GM23338 (cell line): ENCODE measurements around the gene NT5DC3. TPM values are rescaled to one million over a fixed set of nuclear protein-coding genes. Genes with fewer than 3 reads are reported as not detected.

Experiments used
- ATAC-seq: fragments of 200-7000 bp; cut with Tn5 transposase; 3 replicates; pipeline ENCODE4 v1.9.1; 2020
- DNase-seq: peaks from one replicate; pipeline ENCODE4 v3.0.0-alpha.2; 2015; ENCODE audit warnings: low spot score
- H2AFZ ChIP-seq: fragments of 200-600 bp; sonication (generic); 2 replicates; pipeline ENCODE4 v1.8.0; 2016; ENCODE audit warnings: antibody characterized with exemption, mild to moderate bottlenecking, moderate library complexity
- H3F3A ChIP-seq: fragments of 200-600 bp; sonication (generic); replicated peaks from 2 replicates; pipeline ENCODE4 v1.8.0; 2017; ENCODE audit warnings: antibody characterized with exemption, mixed run types, low read depth
- H3K27ac ChIP-seq: fragments of 200-600 bp; sonication (generic); 2 replicates; pipeline ENCODE4 v1.6.1; 2016; ENCODE audit warnings: low read depth
- H3K27me3 ChIP-seq: fragments of 200-600 bp; sonication (generic); 2 replicates; pipeline ENCODE4 v1.8.0; 2016; ENCODE audit warnings: mild to moderate bottlenecking, mixed run types, moderate library complexity; ENCODE audit not compliant: insufficient read depth
- H3K36me3 ChIP-seq: fragments of 200-600 bp; sonication (generic); 2 replicates; pipeline ENCODE4 v1.8.0; 2016; ENCODE audit warnings: mild to moderate bottlenecking; ENCODE audit not compliant: insufficient read depth
- H3K4me1 ChIP-seq: fragments of 200-600 bp; sonication (generic); 2 replicates; pipeline ENCODE4 v1.8.0; 2016; ENCODE audit warnings: mild to moderate bottlenecking, moderate library complexity; ENCODE audit not compliant: insufficient read depth
- H3K4me2 ChIP-seq: fragments of 200-600 bp; sonication (generic); 2 replicates; pipeline ENCODE4 v1.7.1; 2017; ENCODE audit warnings: mixed run types
- H3K4me3 ChIP-seq: fragments of 200-600 bp; sonication (generic); 2 replicates; pipeline ENCODE4 v1.6.1; 2016; ENCODE audit warnings: mixed run types
- H3K79me2 ChIP-seq: fragments of 200-600 bp; sonication (generic); replicated peaks from 2 replicates; pipeline ENCODE4 v1.8.0; 2017; ENCODE audit warnings: mild to moderate bottlenecking; ENCODE audit not compliant: insufficient read depth
- H3K9me2 ChIP-seq: fragments of 200-600 bp; sonication (generic); 2 replicates; pipeline ENCODE4 v1.8.0; 2017; ENCODE audit not compliant: insufficient read depth
- H4K20me1 ChIP-seq: fragments of 200-600 bp; sonication (generic); replicated peaks from 2 replicates; pipeline ENCODE4 v1.8.0; 2017; ENCODE audit warnings: mild to moderate bottlenecking; ENCODE audit not compliant: insufficient read depth
- H3K27ac Mint-ChIP-seq: 2 replicates; pipeline ENCODE4 v1.8.0; 2020; ENCODE audit warnings: inconsistent platforms, mild to moderate bottlenecking, moderate library complexity, mixed read lengths
- H3K27me3 Mint-ChIP-seq: 3 replicates; pipeline ENCODE4 v1.8.0; 2022; ENCODE audit warnings: low read depth, mild to moderate bottlenecking, moderate library complexity, mixed read lengths, inconsistent platforms; ENCODE audit not compliant: insufficient read depth, poor library complexity
- H3K36me3 Mint-ChIP-seq: 3 replicates; pipeline ENCODE4 v1.8.0; 2021; ENCODE audit warnings: low read depth, mild to moderate bottlenecking, inconsistent platforms, moderate library complexity, mixed read lengths
- H3K4me1 Mint-ChIP-seq: 3 replicates; pipeline ENCODE4 v1.8.0; 2020; ENCODE audit warnings: mild to moderate bottlenecking, inconsistent platforms, mixed read lengths
- H3K4me3 Mint-ChIP-seq: 3 replicates; pipeline ENCODE4 v1.8.0; 2021; ENCODE audit warnings: moderate library complexity, mild to moderate bottlenecking, inconsistent platforms, mixed read lengths
- H3K9me3 Mint-ChIP-seq: 3 replicates; pipeline ENCODE4 v1.8.0; 2020; ENCODE audit warnings: moderate library complexity, mild to moderate bottlenecking, inconsistent platforms, mixed read lengths
- CREB1 ChIP-seq: fragments of 250-450 bp; sonication (Bioruptor Pico); IDR thresholded peaks from 2 replicates; pipeline ENCODE4 v1.5.0; 2020; ENCODE audit warnings: low read depth, mild to moderate bottlenecking, moderate library complexity
- EZH2 ChIP-seq: fragments of 200-600 bp; sonication (generic); IDR thresholded peaks from one replicate; pipeline ENCODE4 v1.8.0; 2017; ENCODE audit warnings: antibody characterized with exemption, mild to moderate bottlenecking, low read depth; ENCODE audit not compliant: unreplicated experiment
- EZH2phosphoT487 ChIP-seq: fragments of 200-600 bp; sonication (generic); IDR thresholded peaks from one replicate; pipeline ENCODE4 v1.8.1; 2018; ENCODE audit warnings: antibody characterized with exemption; ENCODE audit not compliant: unreplicated experiment
- NANOG ChIP-seq: IDR thresholded peaks from 2 replicates; pipeline ENCODE4 v1.6.1; 2016; ENCODE audit warnings: antibody characterized with exemption, borderline replicate concordance
- STAT1 ChIP-seq: IDR thresholded peaks from one replicate; pipeline ENCODE4 v1.6.1; 2016; ENCODE audit warnings: antibody characterized with exemption; ENCODE audit not compliant: unreplicated experiment
- ZNF114 ChIP-seq: fragments of 250-450 bp; sonication (Bioruptor Pico); IDR thresholded peaks from 2 replicates; pipeline ENCODE4 v1.5.0; 2020; ENCODE audit warnings: mild to moderate bottlenecking, moderate library complexity
- ZNF331 ChIP-seq: fragments of 250-450 bp; sonication (Bioruptor Pico); IDR thresholded peaks from 2 replicates; pipeline ENCODE4 v1.5.0; 2020; ENCODE audit warnings: low read depth, mild to moderate bottlenecking, moderate library complexity
- polyA plus RNA-seq: library from polyadenylated mRNA; unstranded; fragments of >200 nt; fragmentation: Nextera tagmentation; extraction: Ambion mirVana; gene quantifications from 2 replicates; pipeline ENCODE4 v1.2.1, GENCODE V29; 2016
- total RNA-seq: library from RNA; depleted of rRNA; stranded (reverse); fragments of >200 nt; shearing (Covaris generic); gene quantifications from 2 replicates; pipeline ENCODE4 v1.2.3, GENCODE V29; 2014
- TF ChIP-seq, protein P1 (sequence below): IDR thresholded peaks from one replicate; pipeline ENCODE4 v1.6.1; 2018; ENCODE audit warnings: antibody characterized with exemption; ENCODE audit not compliant: unreplicated experiment
- TF ChIP-seq, protein P2 (sequence below), 2 experiments: fragments of 200-600 bp in 1 of 2; sonication (generic) in 1 of 2; conservative IDR thresholded peaks; 2 replicates each; pipeline versions ENCODE4 v1.5.1 to v1.6.1; 2016 to 2017; ENCODE audit warnings: antibody characterized with exemption in 2 of 2, low read depth in 2 of 2, mild to moderate bottlenecking in 2 of 2, moderate library complexity in 1 of 2
- TF ChIP-seq, protein P3 (sequence below): fragments of 250-450 bp; sonication (Bioruptor Pico); IDR thresholded peaks from 2 replicates; pipeline ENCODE4 v1.5.0; 2020; ENCODE audit warnings: mild to moderate bottlenecking, moderate library complexity
- TF ChIP-seq, protein P4 (sequence below): IDR thresholded peaks from 2 replicates; pipeline ENCODE4 v1.6.1; 2016; ENCODE audit warnings: antibody characterized with exemption

Gene NT5DC3
- total and polyA plus RNA-seq, 2 experiments from 2014 or later = 2.2 to 12.5 TPM

DNA sequence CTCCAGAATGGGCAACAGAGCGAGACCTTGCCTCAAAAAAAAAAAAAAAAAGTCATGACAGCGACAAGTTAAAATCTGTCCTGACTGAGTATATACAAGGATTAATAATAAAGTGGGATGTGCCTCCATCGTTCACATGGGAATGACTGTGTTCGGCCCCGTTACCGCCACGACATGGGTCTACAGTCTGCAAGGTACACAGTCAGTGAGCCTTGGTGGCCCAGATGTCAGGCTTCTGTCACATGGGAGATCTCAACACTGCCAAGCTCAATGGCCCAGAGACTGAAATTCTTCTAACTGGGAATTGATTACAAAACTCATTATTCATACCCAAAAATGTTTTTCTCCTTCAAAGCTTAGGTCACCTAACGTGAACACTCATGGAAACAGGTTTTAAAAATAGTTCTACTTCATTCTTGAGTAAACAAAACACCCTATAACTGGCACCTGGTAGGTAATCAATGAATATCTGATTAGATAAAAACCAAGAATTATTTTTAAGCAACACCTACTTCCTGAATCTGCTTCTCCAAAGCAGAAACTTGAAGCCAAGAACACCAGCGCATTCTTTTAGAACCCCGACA is 66.0 kb downstream of the NT5DC3 start:
- Mint-ChIP-seq H3K27me3 (peaks cover 2% of the 10 kb centered on the region), H3K4me3 (no peak overlapping the region), H3K9me3 (no peaks in the 10 kb centered on the region), H3K27ac (peak overlapping the region; percentile 72; the same call in 1 of the 2 replicates), H3K36me3 (peaks cover 40% of the 10 kb centered on the region), H3K4me1 (peaks cover 5% of the 10 kb centered on the region; the same call in 2 of the 3 replicates)
- DNase-seq = no peak
- Histone ChIP-seq H2AFZ (no peak overlapping the region), H3K79me2 (no peaks in the 10 kb centered on the region), H3K4me3 (no peak overlapping the region), H3K4me2 (no peak overlapping the region), H3K4me1 (no peaks in the 10 kb centered on the region), H3K36me3 (no peaks in the 10 kb centered on the region), H3K27ac (no peak overlapping the region), H3F3A (no peaks in the 10 kb centered on the region), H3K27me3 (no peaks in the 10 kb centered on the region), H4K20me1 (no peaks in the 10 kb centered on the region; the same call in 1 of the 2 replicates), H3K9me2 (no peaks in the 10 kb centered on the region)
- no peak for ATAC-seq
- TF ChIP-seq, protein P1, sequence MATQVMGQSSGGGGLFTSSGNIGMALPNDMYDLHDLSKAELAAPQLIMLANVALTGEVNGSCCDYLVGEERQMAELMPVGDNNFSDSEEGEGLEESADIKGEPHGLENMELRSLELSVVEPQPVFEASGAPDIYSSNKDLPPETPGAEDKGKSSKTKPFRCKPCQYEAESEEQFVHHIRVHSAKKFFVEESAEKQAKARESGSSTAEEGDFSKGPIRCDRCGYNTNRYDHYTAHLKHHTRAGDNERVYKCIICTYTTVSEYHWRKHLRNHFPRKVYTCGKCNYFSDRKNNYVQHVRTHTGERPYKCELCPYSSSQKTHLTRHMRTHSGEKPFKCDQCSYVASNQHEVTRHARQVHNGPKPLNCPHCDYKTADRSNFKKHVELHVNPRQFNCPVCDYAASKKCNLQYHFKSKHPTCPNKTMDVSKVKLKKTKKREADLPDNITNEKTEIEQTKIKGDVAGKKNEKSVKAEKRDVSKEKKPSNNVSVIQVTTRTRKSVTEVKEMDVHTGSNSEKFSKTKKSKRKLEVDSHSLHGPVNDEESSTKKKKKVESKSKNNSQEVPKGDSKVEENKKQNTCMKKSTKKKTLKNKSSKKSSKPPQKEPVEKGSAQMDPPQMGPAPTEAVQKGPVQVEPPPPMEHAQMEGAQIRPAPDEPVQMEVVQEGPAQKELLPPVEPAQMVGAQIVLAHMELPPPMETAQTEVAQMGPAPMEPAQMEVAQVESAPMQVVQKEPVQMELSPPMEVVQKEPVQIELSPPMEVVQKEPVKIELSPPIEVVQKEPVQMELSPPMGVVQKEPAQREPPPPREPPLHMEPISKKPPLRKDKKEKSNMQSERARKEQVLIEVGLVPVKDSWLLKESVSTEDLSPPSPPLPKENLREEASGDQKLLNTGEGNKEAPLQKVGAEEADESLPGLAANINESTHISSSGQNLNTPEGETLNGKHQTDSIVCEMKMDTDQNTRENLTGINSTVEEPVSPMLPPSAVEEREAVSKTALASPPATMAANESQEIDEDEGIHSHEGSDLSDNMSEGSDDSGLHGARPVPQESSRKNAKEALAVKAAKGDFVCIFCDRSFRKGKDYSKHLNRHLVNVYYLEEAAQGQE = no peak
- TF ChIP-seq, protein P2, sequence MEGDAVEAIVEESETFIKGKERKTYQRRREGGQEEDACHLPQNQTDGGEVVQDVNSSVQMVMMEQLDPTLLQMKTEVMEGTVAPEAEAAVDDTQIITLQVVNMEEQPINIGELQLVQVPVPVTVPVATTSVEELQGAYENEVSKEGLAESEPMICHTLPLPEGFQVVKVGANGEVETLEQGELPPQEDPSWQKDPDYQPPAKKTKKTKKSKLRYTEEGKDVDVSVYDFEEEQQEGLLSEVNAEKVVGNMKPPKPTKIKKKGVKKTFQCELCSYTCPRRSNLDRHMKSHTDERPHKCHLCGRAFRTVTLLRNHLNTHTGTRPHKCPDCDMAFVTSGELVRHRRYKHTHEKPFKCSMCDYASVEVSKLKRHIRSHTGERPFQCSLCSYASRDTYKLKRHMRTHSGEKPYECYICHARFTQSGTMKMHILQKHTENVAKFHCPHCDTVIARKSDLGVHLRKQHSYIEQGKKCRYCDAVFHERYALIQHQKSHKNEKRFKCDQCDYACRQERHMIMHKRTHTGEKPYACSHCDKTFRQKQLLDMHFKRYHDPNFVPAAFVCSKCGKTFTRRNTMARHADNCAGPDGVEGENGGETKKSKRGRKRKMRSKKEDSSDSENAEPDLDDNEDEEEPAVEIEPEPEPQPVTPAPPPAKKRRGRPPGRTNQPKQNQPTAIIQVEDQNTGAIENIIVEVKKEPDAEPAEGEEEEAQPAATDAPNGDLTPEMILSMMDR (conservative IDR thresholded peaks at IDR 0.05; ENCODE audit: low read depth in 2 of 2) = no peak
- no peak for TF ChIP-seq NANOG
- no peak for TF ChIP-seq CREB1 (CRISPR knock-in tag)
- TF ChIP-seq, protein P3, sequence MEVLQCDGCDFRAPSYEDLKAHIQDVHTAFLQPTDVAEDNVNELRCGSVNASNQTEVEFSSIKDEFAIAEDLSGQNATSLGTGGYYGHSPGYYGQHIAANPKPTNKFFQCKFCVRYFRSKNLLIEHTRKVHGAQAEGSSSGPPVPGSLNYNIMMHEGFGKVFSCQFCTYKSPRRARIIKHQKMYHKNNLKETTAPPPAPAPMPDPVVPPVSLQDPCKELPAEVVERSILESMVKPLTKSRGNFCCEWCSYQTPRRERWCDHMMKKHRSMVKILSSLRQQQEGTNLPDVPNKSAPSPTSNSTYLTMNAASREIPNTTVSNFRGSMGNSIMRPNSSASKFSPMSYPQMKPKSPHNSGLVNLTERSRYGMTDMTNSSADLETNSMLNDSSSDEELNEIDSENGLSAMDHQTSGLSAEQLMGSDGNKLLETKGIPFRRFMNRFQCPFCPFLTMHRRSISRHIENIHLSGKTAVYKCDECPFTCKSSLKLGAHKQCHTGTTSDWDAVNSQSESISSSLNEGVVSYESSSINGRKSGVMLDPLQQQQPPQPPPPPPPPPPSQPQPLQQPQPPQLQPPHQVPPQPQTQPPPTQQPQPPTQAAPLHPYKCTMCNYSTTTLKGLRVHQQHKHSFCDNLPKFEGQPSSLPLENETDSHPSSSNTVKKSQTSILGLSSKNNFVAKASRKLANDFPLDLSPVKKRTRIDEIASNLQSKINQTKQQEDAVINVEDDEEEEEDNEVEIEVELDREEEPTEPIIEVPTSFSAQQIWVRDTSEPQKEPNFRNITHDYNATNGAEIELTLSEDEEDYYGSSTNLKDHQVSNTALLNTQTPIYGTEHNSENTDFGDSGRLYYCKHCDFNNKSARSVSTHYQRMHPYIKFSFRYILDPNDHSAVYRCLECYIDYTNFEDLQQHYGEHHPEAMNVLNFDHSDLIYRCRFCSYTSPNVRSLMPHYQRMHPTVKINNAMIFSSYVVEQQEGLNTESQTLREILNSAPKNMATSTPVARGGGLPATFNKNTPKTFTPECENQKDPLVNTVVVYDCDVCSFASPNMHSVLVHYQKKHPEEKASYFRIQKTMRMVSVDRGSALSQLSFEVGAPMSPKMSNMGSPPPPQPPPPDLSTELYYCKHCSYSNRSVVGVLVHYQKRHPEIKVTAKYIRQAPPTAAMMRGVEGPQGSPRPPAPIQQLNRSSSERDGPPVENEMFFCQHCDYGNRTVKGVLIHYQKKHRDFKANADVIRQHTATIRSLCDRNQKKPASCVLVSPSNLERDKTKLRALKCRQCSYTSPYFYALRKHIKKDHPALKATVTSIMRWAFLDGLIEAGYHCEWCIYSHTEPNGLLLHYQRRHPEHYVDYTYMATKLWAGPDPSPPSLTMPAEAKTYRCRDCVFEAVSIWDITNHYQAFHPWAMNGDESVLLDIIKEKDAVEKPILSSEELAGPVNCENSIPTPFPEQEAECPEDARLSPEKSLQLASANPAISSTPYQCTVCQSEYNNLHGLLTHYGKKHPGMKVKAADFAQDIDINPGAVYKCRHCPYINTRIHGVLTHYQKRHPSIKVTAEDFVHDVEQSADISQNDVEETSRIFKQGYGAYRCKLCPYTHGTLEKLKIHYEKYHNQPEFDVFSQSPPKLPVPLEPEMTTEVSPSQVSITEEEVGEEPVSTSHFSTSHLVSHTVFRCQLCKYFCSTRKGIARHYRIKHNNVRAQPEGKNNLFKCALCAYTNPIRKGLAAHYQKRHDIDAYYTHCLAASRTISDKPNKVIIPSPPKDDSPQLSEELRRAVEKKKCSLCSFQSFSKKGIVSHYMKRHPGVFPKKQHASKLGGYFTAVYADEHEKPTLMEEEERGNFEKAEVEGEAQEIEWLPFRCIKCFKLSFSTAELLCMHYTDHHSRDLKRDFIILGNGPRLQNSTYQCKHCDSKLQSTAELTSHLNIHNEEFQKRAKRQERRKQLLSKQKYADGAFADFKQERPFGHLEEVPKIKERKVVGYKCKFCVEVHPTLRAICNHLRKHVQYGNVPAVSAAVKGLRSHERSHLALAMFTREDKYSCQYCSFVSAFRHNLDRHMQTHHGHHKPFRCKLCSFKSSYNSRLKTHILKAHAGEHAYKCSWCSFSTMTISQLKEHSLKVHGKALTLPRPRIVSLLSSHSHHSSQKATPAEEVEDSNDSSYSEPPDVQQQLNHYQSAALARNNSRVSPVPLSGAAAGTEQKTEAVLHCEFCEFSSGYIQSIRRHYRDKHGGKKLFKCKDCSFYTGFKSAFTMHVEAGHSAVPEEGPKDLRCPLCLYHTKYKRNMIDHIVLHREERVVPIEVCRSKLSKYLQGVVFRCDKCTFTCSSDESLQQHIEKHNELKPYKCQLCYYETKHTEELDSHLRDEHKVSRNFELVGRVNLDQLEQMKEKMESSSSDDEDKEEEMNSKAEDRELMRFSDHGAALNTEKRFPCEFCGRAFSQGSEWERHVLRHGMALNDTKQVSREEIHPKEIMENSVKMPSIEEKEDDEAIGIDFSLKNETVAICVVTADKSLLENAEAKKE (CRISPR knock-in tag) = no peak
- TF ChIP-seq ZNF331 (CRISPR knock-in tag) = no peak
- no peak for TF ChIP-seq EZH2
- no peak for TF ChIP-seq EZH2phosphoT487
- no peak for TF ChIP-seq ZNF114
- no peak for TF ChIP-seq STAT1
- TF ChIP-seq, protein P4, sequence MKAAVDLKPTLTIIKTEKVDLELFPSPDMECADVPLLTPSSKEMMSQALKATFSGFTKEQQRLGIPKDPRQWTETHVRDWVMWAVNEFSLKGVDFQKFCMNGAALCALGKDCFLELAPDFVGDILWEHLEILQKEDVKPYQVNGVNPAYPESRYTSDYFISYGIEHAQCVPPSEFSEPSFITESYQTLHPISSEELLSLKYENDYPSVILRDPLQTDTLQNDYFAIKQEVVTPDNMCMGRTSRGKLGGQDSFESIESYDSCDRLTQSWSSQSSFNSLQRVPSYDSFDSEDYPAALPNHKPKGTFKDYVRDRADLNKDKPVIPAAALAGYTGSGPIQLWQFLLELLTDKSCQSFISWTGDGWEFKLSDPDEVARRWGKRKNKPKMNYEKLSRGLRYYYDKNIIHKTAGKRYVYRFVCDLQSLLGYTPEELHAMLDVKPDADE = no peak
